GM19099 (cell line): ENCODE measurements around the gene MYH7B.

ENCODE experiments used
- POLR2A ChIP-seq: IDR thresholded peaks from 3 replicates; pipeline ENCODE4 v1.6.1; 2011; ENCODE audit warnings: low read depth; ENCODE audit not compliant: insufficient read length; ENCODE audit errors: extremely low read depth

MYH7B gene

DNA sequence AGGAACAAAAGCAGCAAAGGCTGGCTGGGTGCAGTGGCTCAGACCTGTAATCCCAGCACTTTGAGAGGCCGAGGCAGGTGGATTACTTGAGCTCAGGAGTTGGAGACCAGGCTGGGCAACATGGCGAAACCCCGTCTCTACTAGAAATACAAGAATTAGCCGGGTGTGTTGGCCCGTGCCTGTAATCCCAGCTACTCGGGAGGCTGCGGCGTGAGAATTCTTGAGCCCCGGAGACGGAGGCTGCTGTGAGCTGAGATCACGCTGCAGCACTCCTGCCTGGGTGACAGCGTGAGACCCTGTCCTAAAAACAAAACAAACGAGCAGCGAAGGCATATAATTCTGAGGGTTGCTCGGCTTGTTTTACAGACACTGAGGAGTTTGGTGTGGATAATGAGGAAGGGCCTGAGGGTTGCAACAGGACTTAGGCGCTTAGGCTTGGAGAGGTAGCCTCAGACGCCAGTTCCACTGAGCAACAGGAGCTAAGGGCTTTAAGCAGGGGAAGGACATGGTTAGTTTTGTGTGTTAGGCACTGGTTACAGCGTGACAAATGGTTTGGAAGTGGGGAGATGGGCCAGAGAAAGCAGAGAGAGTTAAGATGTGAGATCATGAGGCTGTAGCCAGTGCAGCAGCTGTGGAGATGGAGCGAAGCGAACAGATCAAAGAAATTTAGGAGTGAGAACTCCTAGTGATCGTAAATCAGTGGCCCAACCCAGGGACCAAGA, 1.2 kb downstream of the MYH7B start:
- no peak for TF ChIP-seq POLR2A

DNA sequence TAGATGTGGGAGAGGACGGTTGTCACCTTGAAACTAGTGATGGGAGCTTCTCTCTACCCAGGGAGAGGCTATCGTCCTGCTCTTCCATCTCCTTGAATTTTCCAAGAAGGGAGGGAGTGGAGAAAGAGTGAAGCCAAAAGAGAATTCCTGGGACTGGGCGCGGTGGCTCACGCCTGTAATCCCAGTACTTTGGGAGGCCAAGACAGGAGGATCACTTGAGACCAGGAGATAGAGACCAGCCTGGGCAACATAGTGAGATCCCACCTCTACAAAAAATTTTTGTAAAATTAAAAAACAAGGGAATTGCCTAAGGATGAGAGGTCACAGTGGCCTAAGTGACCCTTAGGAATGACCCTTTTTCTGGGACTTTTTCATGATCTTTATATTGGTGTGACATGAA, 8.8 kb downstream of the MYH7B start:
- no peak for TF ChIP-seq POLR2A

- no peak for TF ChIP-seq POLR2A
These were observed 9.4 kb downstream of the MYH7B start for GRCh38 chr20:34965051-34965450.

DNA sequence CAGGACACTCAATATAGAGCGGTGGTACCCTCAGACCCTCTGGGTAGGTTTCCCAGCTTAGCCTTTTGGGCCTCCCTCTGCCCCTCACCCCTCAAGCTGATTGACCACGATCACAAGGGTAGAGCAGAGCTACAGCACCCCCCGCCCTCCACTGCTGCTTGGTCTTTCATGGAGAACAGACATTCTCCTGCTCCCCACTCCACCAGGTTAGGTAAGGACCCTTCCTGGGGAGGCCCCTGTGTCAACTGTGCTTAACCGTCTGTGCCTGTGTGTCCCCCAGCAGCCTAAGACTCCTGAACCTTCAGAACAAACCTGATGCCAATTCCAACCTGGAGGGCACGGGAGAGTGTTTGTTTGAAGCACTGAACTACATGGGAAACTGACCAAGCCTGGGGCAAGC, 11.8 kb downstream of the MYH7B start:
- TF ChIP-seq POLR2A, result no peak

DNA sequence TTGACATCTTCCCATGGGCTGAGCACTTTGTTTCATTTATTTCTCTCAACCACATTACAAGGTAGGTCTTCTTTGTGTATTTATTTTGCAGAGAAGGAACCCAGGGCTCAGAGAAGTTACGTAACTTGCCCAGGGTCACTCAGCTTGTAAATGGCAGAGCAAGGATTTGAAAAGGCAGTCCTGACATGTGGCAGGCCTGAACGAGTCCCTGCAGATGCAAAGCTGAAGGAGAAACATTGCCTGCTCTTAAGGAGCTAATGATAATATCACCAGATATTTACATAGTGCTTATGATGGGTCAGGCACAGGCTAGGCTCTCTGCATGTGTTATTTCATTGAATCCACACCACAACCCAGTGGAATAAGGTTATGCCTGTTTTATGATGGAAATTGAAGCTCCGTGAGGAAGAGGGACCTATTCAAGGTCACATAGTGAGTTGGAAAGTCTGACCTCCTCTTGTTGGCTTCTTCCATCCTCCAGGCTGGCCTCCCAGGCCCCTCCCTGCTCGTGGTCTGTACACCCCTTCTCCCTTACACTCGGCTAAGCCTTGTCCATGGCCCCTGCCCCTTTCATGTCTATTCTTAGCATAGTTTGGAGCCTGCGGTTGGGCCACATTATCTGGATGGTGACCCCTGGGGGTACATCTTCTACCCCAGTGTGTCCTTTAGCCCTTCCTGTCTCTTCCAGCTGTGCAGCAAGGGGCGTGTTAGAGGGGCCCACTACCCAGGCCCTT, 12.5 kb downstream of the MYH7B start:
- TF ChIP-seq POLR2A, result no peak

GRCh38 chr20:34970193-34970840, 14.6 kb downstream of the MYH7B start:
- TF ChIP-seq POLR2A, result no peak

- no peak for TF ChIP-seq POLR2A
These were observed 15.3 kb downstream of the MYH7B start for GRCh38 chr20:34970846-34971560.

DNA sequence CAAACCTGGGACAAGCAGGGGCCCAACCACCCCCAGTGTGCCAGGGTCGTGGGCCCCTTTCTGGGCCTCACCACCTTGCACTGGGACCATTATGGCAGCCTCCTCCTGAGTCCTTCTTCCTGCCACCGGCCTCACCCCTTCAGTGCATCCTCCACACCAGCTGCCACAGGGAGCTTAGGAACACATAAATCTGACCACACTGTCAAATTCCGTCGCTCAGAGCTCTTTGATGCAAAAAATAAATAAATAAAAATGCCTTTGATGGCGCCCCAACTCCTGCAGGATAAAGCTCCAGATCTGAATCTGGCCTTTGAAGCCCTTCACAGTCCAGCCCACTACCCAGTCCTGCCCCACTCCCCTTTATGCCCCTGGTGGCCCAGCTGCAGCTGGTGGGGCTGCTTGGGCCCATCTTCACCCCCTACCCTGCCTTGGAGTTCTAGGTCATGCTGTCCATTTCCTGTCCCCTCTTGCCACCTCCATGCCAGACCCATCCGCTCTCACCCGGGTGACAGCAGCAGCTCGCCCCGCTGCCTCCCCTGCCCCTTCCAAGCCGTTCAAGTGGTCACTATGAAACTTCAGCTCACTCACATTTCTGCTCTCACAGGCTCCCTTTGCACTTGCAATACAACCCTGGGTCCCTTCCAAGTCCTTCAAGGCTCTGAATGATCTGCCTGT, 16.0 kb downstream of the MYH7B start:
- TF ChIP-seq POLR2A, result no peak

GRCh38 chr20:34974246-34974645, 18.6 kb downstream of the MYH7B start:
- TF ChIP-seq POLR2A, result no peak

DNA sequence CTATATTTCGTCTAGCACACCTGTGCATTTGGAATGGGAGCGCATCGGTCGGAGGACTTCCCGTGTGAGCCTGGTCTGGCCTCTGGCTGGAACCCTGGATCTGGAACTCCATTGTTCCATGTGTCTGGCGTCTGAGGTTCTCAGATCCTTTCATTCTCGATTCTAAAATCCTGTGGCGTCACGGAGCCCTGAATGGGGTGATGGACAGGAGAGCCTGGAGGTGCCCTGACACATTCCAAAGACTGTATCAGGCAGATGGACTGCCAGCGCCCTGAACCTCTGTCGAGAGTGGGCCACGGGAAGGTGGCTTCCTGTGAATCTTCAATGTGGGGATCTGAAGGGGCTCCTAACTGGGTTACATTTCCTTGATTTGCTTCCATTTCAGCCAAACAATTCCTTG, 20.6 kb downstream of the MYH7B start:
- no peak for TF ChIP-seq POLR2A

DNA sequence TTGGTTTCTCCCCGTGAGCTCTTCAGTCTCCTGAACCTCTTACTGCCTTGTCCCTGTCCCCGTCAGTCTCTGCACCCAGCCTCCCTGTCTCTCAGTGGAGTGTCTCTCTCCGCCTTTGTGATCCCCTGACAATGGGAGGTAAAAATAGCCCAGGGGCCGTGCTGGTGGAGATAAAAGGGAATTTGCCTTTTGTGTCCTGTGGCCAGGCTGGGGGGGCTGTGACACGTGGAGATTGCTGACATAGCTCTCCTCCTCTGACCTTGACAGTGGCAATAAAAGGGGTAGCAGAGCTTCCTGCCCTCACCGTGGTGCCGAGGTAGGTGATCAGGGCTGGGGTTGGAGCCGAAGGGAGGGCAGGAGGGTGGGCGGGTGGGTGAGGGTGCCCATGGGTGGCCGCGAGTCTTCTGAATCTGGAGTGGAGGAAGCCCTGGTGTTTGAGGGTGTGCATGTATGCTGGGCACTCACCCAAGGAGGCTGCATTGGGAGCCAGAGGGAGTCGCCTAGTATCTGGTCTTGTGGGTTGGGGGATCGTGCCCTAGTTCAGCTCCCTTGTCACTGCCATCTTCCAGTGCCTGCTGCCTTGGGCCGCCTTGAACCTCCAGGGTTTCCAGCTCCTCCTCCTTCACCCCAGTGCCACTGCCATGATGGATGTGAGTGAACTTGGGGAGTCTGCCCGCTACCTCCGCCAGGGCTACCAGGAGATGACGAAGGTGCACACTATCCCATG, 21.9 kb downstream of the MYH7B start:
- no peak for TF ChIP-seq POLR2A

DNA sequence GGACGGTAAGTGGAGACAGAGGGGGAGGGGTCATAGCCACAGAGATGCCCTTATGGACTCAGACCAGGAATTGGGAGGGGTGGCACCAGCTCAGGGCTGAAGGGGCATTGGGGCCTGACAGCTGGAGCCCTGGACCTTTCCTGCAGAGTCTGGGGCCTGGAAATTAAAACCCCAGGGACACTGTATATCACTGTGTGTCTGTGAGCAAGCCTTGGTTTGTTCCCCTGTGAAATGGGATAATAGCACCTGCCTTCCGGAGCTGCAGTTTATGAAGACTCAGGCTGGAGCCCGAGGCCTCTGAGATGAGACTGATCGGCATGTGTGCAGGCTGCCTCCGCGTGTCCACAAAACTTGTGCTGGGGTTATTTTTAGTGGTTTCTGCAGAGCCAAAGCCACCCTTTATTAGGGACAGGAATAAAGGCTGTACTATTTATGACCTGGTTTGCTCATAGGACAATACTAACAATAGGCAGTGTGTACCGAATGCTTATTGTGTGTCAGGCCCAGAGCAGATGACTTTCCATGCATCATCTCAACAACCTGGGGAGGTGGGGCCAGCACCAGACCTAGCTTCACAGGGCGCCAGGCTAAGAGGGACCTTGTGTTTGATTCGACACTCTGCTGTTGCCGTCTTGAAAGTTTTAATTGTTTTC, 22.6 kb downstream of the MYH7B start:
- no peak for TF ChIP-seq POLR2A

GRCh38 chr20:34979366-34980153, 23.9 kb downstream of the MYH7B start:
- no peak for TF ChIP-seq POLR2A

DNA sequence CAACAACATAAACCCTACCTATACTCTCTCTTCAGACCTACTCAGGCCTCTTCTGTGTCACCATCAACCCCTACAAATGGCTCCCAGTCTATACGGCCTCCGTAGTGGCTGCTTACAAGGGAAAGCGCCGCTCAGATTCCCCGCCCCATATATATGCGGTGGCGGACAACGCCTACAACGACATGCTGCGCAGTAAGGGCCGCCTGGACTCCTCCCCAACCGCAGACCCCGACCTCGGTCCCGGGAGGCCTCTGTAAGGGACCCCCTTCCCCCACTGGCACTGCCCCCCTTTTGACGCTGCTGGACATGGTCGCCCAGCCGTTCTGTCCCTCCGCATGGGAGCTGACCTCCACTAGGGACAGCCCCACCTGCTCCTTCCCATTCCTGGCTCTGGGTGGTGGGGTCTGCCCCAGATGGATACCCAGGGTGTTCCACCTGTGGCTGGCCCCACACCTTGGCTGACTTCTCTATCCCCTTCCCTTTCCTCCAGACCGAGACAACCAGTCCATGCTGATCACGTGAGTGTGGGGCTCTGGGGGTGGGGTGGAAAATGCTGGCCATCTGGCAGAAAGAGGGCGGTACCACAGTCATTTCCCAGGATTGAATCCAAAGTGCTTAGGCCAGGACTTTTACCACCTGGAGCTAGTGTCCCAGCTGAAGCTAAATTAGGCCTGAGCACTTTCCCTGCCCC, 25.0 kb downstream of the MYH7B start:
- no peak for TF ChIP-seq POLR2A
